A549 (cell line): Measurements from ENCODE around the gene LINC01488. TPM values are rescaled to one million over a fixed set of nuclear protein-coding genes. Genes with fewer than 3 reads are reported as not detected.

ENCODE experiments used
- ATAC-seq, 2 experiments: fragments of 200-7000 bp in 1 of 2; fragments of >200 bp in 1 of 2; cut with Nextera tagmentation in 1 of 2; cut with Tn5 transposase in 1 of 2; 3 replicates each; pipeline versions ENCODE4 v1.8.0 to v1.9.1; 2018 to 2020; ENCODE audit warnings: mild to moderate bottlenecking in 1 of 2, moderate library complexity in 1 of 2
- CTCF ChIA-PET: fragments of 300-600 bp; sonication (Branson Sonifier 250); formaldehyde crosslinking; extraction: SDS; loops from one replicate; lab custom pipeline; 2021; ENCODE audit warnings: antibody characterized with exemption, inconsistent platforms; lab: Yijun Ruan, JAX
- POLR2A ChIA-PET: fragments of 350-600 bp; formaldehyde crosslinking; extraction: SDS; loops from one replicate; lab custom pipeline; 2021; ENCODE audit warnings: antibody characterized with exemption, inconsistent platforms; lab: Yijun Ruan, JAX
- DNase-seq, 2 experiments: peaks; one replicate each; pipeline versions ENCODE4 v3.0.0 to v3.0.0-alpha.2; 2011 to 2016; ENCODE audit warnings: low read depth in 1 of 2, low spot score in 1 of 2
- FAIRE-seq: peaks from 2 replicates; lab custom pipeline; 2011; peaks lifted over from hg19 to GRCh38; lab: Jason Lieb, UNC
- H3K27ac ChIP-seq, 2 experiments: fragments of >200 bp; sonication (Bioruptor Twin); formaldehyde crosslinking; 3 replicates each; pipeline ENCODE4 v1.5.1; 2016 to 2017
- H3K4me1 ChIP-seq: fragments of >200 bp; sonication (Bioruptor Twin); formaldehyde crosslinking; 3 replicates; pipeline ENCODE4 v1.6.1; 2016
- H3K4me2 ChIP-seq: fragments of >200 bp; sonication (Bioruptor Twin); formaldehyde crosslinking; 3 replicates; pipeline ENCODE4 v1.6.1; 2016
- H3K4me3 ChIP-seq: fragments of >200 bp; sonication (Bioruptor Twin); formaldehyde crosslinking; 3 replicates; pipeline ENCODE4 v1.5.1; 2016
- H3K9me3 ChIP-seq: fragments of >200 bp; sonication (Bioruptor Twin); formaldehyde crosslinking; 3 replicates; pipeline ENCODE4 v1.6.1; 2016
- BHLHE40 ChIP-seq: IDR thresholded peaks from 2 replicates; pipeline ENCODE4 v1.6.1; 2012; ENCODE audit warnings: low read depth, low read length, inconsistent platforms
- CBX2 ChIP-seq: fragments of 200-600 bp; sonication (generic); IDR thresholded peaks from 2 replicates; pipeline ENCODE4 v1.6.1; 2016; ENCODE audit warnings: low read depth, mild to moderate bottlenecking, borderline replicate concordance
- CBX8 ChIP-seq: fragments of 200-600 bp; sonication (generic); IDR thresholded peaks from 2 replicates; pipeline ENCODE4 v1.6.1; 2016
- CEBPB ChIP-seq, 2 experiments: fragments of >200 bp in 1 of 2; sonication (Bioruptor Twin) in 1 of 2; formaldehyde crosslinking in 1 of 2; IDR thresholded peaks; 2 replicates each; pipeline ENCODE4 v1.6.1; 2012 to 2016
- CHD4 ChIP-seq: fragments of 200-600 bp; sonication (generic); IDR thresholded peaks from 2 replicates; pipeline ENCODE4 v1.6.1; 2016; ENCODE audit warnings: antibody characterized with exemption, mild to moderate bottlenecking, borderline replicate concordance
- FOSL2 ChIP-seq, 2 experiments: fragments of 450-650 bp in 1 of 2; fragments of >200 bp in 1 of 2; sonication (Bioruptor Twin) in 1 of 2; formaldehyde crosslinking; IDR thresholded peaks; 2 replicates each; pipeline versions ENCODE4 v1.5.0 to v1.6.1; 2016 to 2020; ENCODE audit warnings: mild to moderate bottlenecking in 1 of 2, moderate library complexity in 1 of 2
- FOXS1 ChIP-seq: fragments of 250-450 bp; sonication (Bioruptor Pico); IDR thresholded peaks from 2 replicates; pipeline ENCODE4 v1.5.0; 2020; ENCODE audit warnings: mild to moderate bottlenecking, moderate library complexity
- GATA3 ChIP-seq: IDR thresholded peaks from 2 replicates; pipeline ENCODE4 v1.6.1; 2012; ENCODE audit warnings: borderline replicate concordance
- HOXA7 ChIP-seq: fragments of 250-450 bp; sonication (Bioruptor Pico); IDR thresholded peaks from 2 replicates; pipeline ENCODE4 v1.5.0; 2020; ENCODE audit warnings: mild to moderate bottlenecking, moderate library complexity
- HOXB5 ChIP-seq: fragments of 250-450 bp; sonication (Bioruptor Pico); IDR thresholded peaks from 2 replicates; pipeline ENCODE4 v1.5.0; 2020; ENCODE audit warnings: mild to moderate bottlenecking, moderate library complexity
- KDM5A ChIP-seq: fragments of 200-600 bp; sonication (generic); IDR thresholded peaks from 2 replicates; pipeline ENCODE4 v1.6.1; 2016; ENCODE audit warnings: antibody characterized with exemption, mild to moderate bottlenecking
- MYC ChIP-seq: IDR thresholded peaks from 2 replicates; pipeline ENCODE4 v1.6.1; 2012; ENCODE audit warnings: mild to moderate bottlenecking, inconsistent platforms, low read length, improper control_type of control experiment, borderline replicate concordance
- NFE2L2 ChIP-seq: fragments of 150-350 bp; conservative IDR thresholded peaks from 2 replicates; pipeline ENCODE4 v1.6.1; 2014; ENCODE audit warnings: low read length
- NPAS2 ChIP-seq: fragments of 250-450 bp; sonication (Bioruptor Pico); IDR thresholded peaks from 2 replicates; pipeline ENCODE4 v1.8.0; 2022; ENCODE audit warnings: mild to moderate bottlenecking, moderate library complexity, borderline replicate concordance
- NR3C1 ChIP-seq: fragments of >200 bp; sonication (Bioruptor Twin); formaldehyde crosslinking; IDR thresholded peaks from 3 replicates; pipeline ENCODE4 v1.6.1; 2017
- RAD21 ChIP-seq, 2 experiments: fragments of >200 bp in 1 of 2; sonication (Bioruptor Twin) in 1 of 2; formaldehyde crosslinking in 1 of 2; IDR thresholded peaks in 1 of 2; conservative IDR thresholded peaks in 1 of 2; 2 replicates in 1 of 2; 3 replicates in 1 of 2; pipeline ENCODE4 v1.6.1; 2012 to 2018; ENCODE audit warnings: inconsistent platforms in 1 of 2
- SMC3 ChIP-seq: fragments of >200 bp; sonication (Bioruptor Twin); formaldehyde crosslinking; IDR thresholded peaks from 3 replicates; pipeline ENCODE4 v1.6.1; 2018; ENCODE audit warnings: inconsistent platforms
- SREBF2 ChIP-seq: fragments of 450-650 bp; IDR thresholded peaks from 2 replicates; pipeline ENCODE4 v1.6.1; 2014; ENCODE audit warnings: mild to moderate bottlenecking, moderate library complexity
- TFCP2L1 ChIP-seq: fragments of 250-450 bp; sonication (Bioruptor Pico); IDR thresholded peaks from 2 replicates; pipeline ENCODE4 v1.5.0; 2021; ENCODE audit warnings: mild to moderate bottlenecking
- ZFP36 ChIP-seq: fragments of 450-650 bp; IDR thresholded peaks from 2 replicates; pipeline ENCODE4 v1.6.1; 2014; ENCODE audit warnings: borderline replicate concordance; ENCODE audit not compliant: partially characterized antibody
- ZSCAN20 ChIP-seq: fragments of 250-450 bp; sonication (Bioruptor Pico); IDR thresholded peaks from 2 replicates; pipeline ENCODE4 v1.8.0; 2022; ENCODE audit warnings: mild to moderate bottlenecking, moderate library complexity
- WGBS: methylation state at CpG from one replicate; pipeline ENCODE4 v1.1.6; 2017; ENCODE audit errors: missing lambda C conversion rate; 5-methylcytosine and 5-hydroxymethylcytosine counted together
- polyA plus RNA-seq, 4 experiments: library from polyadenylated mRNA; depleted of rRNA in 3 of 4; stranded (reverse); fragments of >200 nt; fragmentation: RNase III in 1 of 4; extraction: RNeasy Plus Mini Kit Qiagen cat#74134 plus additional on column Dnase treatment in 1 of 4; gene quantifications; 2 replicates in 3 of 4; 3 replicates in 1 of 4; pipeline ENCODE4 v1.2.3, GENCODE V29; 2011 to 2017
- TF ChIP-seq, protein P1 (sequence below): fragments of >200 bp; sonication (Bioruptor Twin); formaldehyde crosslinking; IDR thresholded peaks from 3 replicates; pipeline ENCODE4 v1.6.1; 2016
- TF ChIP-seq, protein P2 (sequence below): fragments of 150-350 bp; IDR thresholded peaks from 2 replicates; pipeline ENCODE4 v1.6.1; 2014; ENCODE audit warnings: low read depth, mild to moderate bottlenecking, low read length
- TF ChIP-seq, protein P3 (sequence below): fragments of 450-650 bp; IDR thresholded peaks from 2 replicates; pipeline ENCODE4 v1.6.1; 2014; ENCODE audit warnings: antibody characterized with exemption
- TF ChIP-seq, protein P4 (sequence below): fragments of 250-450 bp; sonication (Bioruptor Pico); IDR thresholded peaks from 2 replicates; pipeline ENCODE4 v1.5.0; 2021; ENCODE audit warnings: mild to moderate bottlenecking, moderate library complexity, borderline replicate concordance
- TF ChIP-seq, protein P5 (sequence below): IDR thresholded peaks from 2 replicates; pipeline ENCODE4 v1.6.1; 2012; ENCODE audit warnings: low read depth, borderline replicate concordance
- TF ChIP-seq, protein P6 (sequence below): IDR thresholded peaks from 2 replicates; pipeline ENCODE4 v1.6.1; 2012

The LINC01488 gene
- polyA plus RNA-seq, 2 of the 4 experiments (the other 2 are of a cell fraction), result 0.05 TPM; not detected in 1

DNA sequence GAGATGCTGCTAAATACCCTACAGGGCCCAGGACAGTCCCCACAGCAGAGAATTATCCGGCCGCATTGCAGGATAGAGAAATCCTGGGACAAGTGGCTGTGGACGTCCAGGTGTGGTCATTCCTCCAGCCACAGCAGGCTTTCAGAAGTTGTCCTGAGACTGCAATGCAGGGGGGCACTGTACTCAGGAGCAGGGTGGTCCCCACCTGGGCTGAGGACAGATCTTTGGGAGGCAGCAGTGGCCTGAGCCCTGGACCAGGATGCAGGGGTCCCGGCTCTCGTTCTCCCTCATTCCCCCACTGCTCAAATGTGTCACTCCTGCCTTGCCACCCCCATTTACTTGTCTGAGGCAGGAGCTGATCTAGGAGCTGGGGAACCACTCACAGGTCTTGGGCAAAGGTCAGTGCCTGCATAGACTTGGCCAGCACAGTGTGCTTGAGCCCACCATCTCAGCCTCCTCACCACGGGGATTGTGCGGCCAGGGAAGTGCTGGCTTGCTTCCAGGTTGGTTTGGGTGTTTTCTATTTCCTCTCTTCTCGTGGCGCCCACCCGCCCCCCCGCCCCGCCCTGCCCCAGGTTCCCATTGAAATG, 15.3 kb downstream of the LINC01488 start:
- peak; percentile 33 to 67; a peak in 3 of 6 replicates for ATAC-seq
- 60% methylated on average over 5 of the region's 12 CpGs for WGBS
- FAIRE-seq, result no peak
- H3K4me3 ChIP-seq, result no peak overlapping the region
- TF ChIP-seq, protein P1, sequence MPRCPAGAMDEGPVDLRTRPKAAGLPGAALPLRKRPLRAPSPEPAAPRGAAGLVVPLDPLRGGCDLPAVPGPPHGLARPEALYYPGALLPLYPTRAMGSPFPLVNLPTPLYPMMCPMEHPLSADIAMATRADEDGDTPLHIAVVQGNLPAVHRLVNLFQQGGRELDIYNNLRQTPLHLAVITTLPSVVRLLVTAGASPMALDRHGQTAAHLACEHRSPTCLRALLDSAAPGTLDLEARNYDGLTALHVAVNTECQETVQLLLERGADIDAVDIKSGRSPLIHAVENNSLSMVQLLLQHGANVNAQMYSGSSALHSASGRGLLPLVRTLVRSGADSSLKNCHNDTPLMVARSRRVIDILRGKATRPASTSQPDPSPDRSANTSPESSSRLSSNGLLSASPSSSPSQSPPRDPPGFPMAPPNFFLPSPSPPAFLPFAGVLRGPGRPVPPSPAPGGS, result no peak
- TF ChIP-seq CBX8, result no peak
- no peak for TF ChIP-seq NFE2L2
- TF ChIP-seq, protein P2, sequence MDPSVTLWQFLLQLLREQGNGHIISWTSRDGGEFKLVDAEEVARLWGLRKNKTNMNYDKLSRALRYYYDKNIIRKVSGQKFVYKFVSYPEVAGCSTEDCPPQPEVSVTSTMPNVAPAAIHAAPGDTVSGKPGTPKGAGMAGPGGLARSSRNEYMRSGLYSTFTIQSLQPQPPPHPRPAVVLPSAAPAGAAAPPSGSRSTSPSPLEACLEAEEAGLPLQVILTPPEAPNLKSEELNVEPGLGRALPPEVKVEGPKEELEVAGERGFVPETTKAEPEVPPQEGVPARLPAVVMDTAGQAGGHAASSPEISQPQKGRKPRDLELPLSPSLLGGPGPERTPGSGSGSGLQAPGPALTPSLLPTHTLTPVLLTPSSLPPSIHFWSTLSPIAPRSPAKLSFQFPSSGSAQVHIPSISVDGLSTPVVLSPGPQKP, result no peak
- no peak for TF ChIP-seq BHLHE40
- TF ChIP-seq ZFP36, result no peak
- TF ChIP-seq HOXA7 (CRISPR knock-in tag), result no peak
- no peak for TF ChIP-seq MYC
- TF ChIP-seq HOXB5 (CRISPR knock-in tag), result no peak
- no peak for TF ChIP-seq KDM5A
- TF ChIP-seq, protein P3, sequence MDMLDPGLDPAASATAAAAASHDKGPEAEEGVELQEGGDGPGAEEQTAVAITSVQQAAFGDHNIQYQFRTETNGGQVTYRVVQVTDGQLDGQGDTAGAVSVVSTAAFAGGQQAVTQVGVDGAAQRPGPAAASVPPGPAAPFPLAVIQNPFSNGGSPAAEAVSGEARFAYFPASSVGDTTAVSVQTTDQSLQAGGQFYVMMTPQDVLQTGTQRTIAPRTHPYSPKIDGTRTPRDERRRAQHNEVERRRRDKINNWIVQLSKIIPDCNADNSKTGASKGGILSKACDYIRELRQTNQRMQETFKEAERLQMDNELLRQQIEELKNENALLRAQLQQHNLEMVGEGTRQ, result no peak
- no peak for TF ChIP-seq SREBF2
- TF ChIP-seq TFCP2L1 (CRISPR knock-in tag), result no peak
- H3K9me3 ChIP-seq, result no peaks in the 10 kb centered on the region
- H3K4me1 ChIP-seq, result peaks cover 42% of the 10 kb centered on the region
- ChIA-PET CTCF (interaction anchor here (0.6 to 2.5 kb wide), 4 partner anchors 10 to 392 kb away, joined by 3 to 7 read pairs (median 4); no protein-coding TSS in a partner anchor), POLR2A (interaction anchor here (0.6 to 1.1 kb wide), 6 partner anchors 17 to 200 kb away, joined by 3 to 7 read pairs (median 3); a partner anchor contains a TSS)
- peak overlapping the region; percentile 79 for H3K4me2 ChIP-seq
- DNase-seq, result peak in 1 of 2 experiments; percentile 28
- H3K27ac ChIP-seq, result peak overlapping the region; percentile 87 to 92

DNA sequence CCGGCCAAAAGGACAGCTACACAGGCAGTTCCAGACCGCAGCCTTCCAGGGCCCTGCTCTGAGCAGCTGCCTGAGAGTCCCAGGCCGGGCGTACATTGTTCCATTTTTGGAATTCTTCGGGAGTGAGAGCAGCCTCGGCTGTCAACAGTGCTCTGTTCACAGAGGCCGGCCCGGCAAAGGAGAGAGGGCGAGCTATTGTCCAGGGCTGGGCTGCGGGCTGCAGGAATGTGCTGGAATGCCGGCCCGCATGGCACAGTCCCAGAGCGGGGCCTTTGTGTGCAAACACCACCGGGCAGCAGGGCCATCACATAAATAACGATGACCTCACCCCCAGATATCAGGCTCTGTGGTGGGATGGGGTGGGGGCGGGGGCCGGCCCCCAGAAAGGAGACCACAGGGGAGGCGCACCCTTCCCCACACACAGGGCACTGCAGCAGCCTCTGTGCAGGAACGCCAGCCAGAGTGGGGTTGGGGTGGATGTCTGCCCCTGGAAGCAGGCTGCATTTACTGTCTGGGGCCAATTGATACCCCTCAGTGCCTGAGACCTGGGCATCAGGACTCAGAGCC, 15.8 kb downstream of the LINC01488 start:
- ChIA-PET POLR2A (interaction anchor here (0.6 to 1.1 kb wide), 6 partner anchors 17 to 201 kb away, joined by 3 to 7 read pairs (median 3); a partner anchor contains a TSS), CTCF (interaction anchor here (0.6 to 2.5 kb wide), 4 partner anchors 11 to 393 kb away, joined by 3 to 7 read pairs (median 4); no protein-coding TSS in a partner anchor)
- 4% methylated on average over 13 of the region's 19 CpGs for WGBS
- no peak overlapping the region for H3K4me3 ChIP-seq
- peak overlapping the region; percentile 79 for H3K4me2 ChIP-seq
- FAIRE-seq, result peak; percentile 89
- peak overlapping the region; percentile 87 to 92 for H3K27ac ChIP-seq
- ATAC-seq, result peak; percentile 84 to 97
- no peaks in the 10 kb centered on the region for H3K9me3 ChIP-seq
- DNase-seq, result peak; percentile 79 to 83
- peaks cover 42% of the 10 kb centered on the region for H3K4me1 ChIP-seq
- TF ChIP-seq, protein P4, sequence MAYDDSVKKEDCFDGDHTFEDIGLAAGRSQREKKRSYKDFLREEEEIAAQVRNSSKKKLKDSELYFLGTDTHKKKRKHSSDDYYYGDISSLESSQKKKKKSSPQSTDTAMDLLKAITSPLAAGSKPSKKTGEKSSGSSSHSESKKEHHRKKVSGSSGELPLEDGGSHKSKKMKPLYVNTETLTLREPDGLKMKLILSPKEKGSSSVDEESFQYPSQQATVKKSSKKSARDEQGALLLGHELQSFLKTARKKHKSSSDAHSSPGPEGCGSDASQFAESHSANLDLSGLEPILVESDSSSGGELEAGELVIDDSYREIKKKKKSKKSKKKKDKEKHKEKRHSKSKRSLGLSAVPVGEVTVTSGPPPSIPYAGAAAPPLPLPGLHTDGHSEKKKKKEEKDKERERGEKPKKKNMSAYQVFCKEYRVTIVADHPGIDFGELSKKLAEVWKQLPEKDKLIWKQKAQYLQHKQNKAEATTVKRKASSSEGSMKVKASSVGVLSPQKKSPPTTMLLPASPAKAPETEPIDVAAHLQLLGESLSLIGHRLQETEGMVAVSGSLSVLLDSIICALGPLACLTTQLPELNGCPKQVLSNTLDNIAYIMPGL (CRISPR knock-in tag), result no peak
- TF ChIP-seq, protein P5, sequence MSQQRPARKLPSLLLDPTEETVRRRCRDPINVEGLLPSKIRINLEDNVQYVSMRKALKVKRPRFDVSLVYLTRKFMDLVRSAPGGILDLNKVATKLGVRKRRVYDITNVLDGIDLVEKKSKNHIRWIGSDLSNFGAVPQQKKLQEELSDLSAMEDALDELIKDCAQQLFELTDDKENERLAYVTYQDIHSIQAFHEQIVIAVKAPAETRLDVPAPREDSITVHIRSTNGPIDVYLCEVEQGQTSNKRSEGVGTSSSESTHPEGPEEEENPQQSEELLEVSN, result peak; percentile 66; the same call in 1 of the 2 replicates
- TF ChIP-seq CHD4 (no peak), RAD21 (conservative IDR thresholded peaks at IDR 0.05 in 1 of 2, IDR thresholded peaks at IDR 0.05 in 1 of 2) (peak in 1 of 2 experiments; percentile 29), FOXS1 (CRISPR knock-in tag) (no peak), FOSL2 (IDR thresholded peaks at IDR 0.05) (no peak), FOSL2 (CRISPR knock-in tag; IDR thresholded peaks at IDR 0.05) (peak; percentile 55), SMC3 (peak; percentile 45), CEBPB (IDR thresholded peaks at IDR 0.05) (no peak; a peak in 1 of 4 replicates), CBX2 (no peak), NR3C1 (no peak), NPAS2 (CRISPR knock-in tag) (no peak), CBX8 (no peak), GATA3 (peak; percentile 84), ZSCAN20 (CRISPR knock-in tag) (no peak), MYC (peak; percentile 52; the same call in 1 of the 2 replicates), SREBF2 (no peak)
- TF ChIP-seq, protein P1, result no peak
- TF ChIP-seq, protein P6, sequence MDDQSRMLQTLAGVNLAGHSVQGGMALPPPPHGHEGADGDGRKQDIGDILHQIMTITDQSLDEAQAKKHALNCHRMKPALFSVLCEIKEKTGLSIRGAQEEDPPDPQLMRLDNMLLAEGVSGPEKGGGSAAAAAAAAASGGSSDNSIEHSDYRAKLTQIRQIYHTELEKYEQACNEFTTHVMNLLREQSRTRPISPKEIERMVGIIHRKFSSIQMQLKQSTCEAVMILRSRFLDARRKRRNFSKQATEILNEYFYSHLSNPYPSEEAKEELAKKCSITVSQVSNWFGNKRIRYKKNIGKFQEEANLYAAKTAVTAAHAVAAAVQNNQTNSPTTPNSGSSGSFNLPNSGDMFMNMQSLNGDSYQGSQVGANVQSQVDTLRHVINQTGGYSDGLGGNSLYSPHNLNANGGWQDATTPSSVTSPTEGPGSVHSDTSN, result peak; percentile 48; the same call in 1 of the 2 replicates
